Spleen (tissue), 7 donors: ENCODE data around the gene FRMD4A.

ENCODE experiments used
- POLR2AphosphoS5 ChIP-seq, 3 donors: sonication (generic); formaldehyde crosslinking; IDR thresholded peaks; one replicate each; pipeline ENCODE4 v1.5.1; 2017; ENCODE audit warnings: antibody characterized with exemption in 3 of 3
- TF ChIP-seq, protein P1 (sequence below), 11 experiments: fragments of 200-600 bp in 7 of 11; fragments of 450-650 bp in 4 of 11; sonication (generic) in 4 of 11; IDR thresholded peaks in 8 of 11; conservative IDR thresholded peaks in 3 of 11; 1 replicate in 7 of 11; 2 replicates in 4 of 11; pipeline versions ENCODE4 v1.4.0 to v1.8.0; 2016 to 2021; ENCODE audit warnings: antibody characterized with exemption in 11 of 11, inconsistent platforms in 4 of 11, mild to moderate bottlenecking in 1 of 11
- donor health status: DM: no; HTN: no; CAD: no; lungs with moderate emphysema.
- donor health status: DM: no; HTN: no; CAD: no.
- donor health status: DM: no; HTN: no; CAD: no.

DNA sequence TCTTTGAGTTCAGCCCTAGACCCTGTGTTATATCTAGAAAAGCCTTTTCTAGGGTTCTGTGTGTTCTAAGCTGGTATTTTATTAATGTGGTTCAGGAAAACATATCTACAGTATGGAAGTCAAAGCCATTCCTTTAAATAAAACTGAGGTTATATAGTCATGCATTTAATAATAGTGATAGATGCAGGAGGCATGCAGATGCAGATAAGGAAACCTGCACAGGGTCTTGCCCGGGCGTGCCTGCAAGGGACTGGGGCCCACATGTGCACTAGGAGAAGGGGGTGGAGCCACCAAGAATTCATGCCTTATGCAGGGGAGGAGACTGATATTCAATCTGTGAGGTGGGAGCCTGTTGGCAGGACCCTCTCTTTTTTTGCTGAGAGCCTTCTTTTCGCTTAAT is 572.4 kb downstream of the FRMD4A start:
- TF ChIP-seq, protein P1, sequence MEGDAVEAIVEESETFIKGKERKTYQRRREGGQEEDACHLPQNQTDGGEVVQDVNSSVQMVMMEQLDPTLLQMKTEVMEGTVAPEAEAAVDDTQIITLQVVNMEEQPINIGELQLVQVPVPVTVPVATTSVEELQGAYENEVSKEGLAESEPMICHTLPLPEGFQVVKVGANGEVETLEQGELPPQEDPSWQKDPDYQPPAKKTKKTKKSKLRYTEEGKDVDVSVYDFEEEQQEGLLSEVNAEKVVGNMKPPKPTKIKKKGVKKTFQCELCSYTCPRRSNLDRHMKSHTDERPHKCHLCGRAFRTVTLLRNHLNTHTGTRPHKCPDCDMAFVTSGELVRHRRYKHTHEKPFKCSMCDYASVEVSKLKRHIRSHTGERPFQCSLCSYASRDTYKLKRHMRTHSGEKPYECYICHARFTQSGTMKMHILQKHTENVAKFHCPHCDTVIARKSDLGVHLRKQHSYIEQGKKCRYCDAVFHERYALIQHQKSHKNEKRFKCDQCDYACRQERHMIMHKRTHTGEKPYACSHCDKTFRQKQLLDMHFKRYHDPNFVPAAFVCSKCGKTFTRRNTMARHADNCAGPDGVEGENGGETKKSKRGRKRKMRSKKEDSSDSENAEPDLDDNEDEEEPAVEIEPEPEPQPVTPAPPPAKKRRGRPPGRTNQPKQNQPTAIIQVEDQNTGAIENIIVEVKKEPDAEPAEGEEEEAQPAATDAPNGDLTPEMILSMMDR (IDR thresholded peaks at IDR 0.05 in 8 of 11, conservative IDR thresholded peaks at IDR 0.05 in 3 of 11): no peak
- no peak for TF ChIP-seq POLR2AphosphoS5 (IDR thresholded peaks at IDR 0.05)
